ENCODE data around the gene CDH4.

DNA sequence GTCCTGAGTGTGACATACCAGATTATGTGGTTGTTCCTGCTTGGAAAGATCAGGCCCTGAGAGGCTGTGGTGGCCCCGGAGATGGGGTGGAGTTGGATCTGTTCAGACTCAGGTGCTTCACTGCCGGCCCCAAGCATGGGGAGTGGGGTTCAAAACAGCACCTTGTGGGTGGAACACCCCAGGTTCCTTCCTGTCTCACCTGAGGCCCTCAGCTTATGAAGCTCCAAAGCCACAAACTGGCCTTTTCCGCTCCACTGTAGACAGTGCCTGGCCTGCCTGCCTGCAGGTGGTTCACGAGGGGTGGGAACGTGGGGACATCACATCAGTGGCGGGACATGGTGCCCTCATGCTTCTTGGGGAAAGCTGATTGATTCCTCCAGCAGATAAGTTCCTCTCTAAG is 667.2 kb downstream of the CDH4 start:
- TF ChIP-seq CTCF (IDR thresholded peaks at IDR 0.05) (no peak), POLR2A (IDR thresholded peaks at IDR 0.05) (no peak)
